HG03039 (cell line): ENCODE results near the gene TMC6.
"Not testable (repeated sequence)": the region's sequence is repeated elsewhere in the genome, so short reads cannot be mapped to it uniquely, and the experiment has no call there.

ENCODE experiments used
- ATAC-seq: cut with Tn5 transposase; IDR thresholded peaks from one replicate; pipeline ENCODE4 v1.9.1; 2021; ENCODE audit warnings: mild to moderate bottlenecking, moderate library complexity; ENCODE audit not compliant: unreplicated experiment

Gene TMC6

GRCh38 chr17:78125138-78125913 lies 3.2 kb downstream of the TMC6 start:
- ATAC-seq, result no peak

GRCh38 chr17:78124836-78125137 lies 3.8 kb downstream of the TMC6 start:
- ATAC-seq, result no peak

DNA sequence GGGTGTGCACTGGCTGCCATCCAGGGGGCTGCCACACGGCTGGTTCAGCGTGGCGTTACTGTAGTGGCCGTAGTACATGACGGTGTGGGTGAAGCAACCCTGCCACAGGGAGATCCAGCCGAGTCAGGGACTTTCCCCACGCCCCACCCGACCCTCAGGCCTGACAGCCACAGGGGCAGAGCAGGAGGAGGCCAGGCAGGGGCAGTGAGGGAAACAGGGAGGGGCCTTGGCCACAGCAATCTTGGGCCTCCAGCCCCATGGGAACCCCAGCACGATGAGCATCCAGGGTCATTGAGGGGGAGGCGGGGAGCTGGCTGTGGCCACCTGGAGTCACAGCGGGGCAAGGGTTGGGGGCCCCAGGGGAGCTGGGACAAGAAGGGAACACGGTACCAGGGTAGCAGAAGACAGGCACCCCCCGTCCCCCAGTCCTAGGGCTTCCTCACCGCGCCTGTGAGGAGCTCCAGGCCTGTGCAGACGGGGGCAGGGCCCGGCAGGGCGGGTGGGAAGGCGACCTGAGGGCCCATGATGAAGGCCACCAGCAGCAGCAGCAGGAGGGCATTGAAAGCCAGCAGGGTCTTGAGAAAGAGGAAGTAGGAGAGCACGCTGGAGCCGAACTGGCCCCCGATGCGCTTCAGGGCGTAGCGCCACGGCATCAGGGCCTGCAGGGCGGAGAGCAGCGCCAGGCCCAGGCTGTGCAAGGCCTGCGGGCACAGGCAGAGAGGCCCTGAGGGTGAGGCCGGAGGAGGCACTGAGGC lies 4.3 kb downstream of the TMC6 start:
- ATAC-seq, result no peak

GRCh38 chr17:78123258-78123929 lies 5.2 kb downstream of the TMC6 start:
- ATAC-seq, result no peak

GRCh38 chr17:78122931-78123249 lies 5.7 kb downstream of the TMC6 start:
- no peak for ATAC-seq

- no peak for ATAC-seq
Measured at GRCh38 chr17:78122216-78122930, 6.2 kb downstream of the TMC6 start.

DNA sequence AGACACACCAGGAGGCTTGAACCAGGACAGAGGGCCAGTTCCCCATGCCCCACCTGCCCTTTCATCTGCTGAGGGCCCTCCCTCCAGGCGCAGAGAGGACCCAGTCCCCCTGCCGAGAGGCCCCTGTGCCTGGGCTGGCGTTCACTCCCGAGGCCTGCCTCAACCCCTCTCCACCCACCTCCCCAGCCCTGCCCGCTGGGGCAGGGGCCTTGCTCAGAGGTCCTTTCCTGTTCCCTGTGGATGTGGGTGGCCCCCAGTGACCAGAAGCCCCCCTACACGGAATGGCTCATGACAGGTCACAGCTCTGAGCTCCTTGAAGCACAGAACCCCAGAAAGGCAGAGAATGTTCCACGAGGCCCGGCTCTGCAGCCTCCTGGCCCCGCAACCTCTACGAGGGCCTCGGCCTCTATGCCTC lies 6.7 kb downstream of the TMC6 start:
- ATAC-seq, result no peak

DNA sequence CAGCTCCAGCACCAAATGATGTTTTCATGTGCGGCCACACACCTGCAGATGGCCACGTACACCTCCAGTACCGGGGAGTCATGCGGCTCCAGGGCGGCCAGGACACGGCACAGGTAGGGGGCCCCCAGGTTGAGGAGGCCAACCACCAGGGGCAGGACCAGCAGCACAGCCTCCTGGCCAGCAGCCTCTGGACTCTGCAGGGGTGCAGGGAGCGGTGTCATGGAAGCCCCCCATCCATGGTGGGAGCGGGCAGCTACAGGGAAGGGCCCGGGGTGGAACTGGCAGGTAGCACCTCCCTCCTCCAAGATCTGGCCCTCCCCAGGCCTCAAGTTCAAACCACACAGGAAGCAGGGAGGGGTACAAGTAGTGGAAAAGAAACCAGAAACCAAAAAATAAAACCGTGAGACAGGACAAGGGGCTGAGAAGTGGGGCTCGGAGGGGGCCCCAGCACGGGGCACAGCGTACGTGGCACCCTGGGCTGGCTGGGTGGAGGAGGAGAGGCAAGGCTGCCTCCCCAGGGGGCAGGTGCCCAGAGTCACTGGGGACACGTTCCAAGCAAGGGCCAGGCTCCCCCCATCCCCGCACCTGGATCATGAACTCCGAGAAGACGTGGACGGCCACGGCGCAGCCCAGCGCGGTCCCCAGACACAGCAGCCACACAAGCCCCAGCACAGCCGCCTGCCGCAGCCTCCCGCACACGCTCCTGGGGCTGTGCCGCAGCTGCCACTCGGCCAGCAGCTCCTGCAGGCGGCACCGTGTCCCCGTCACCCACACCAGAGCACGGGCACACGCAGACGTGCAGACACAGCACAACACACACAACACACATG lies 7.4 kb downstream of the TMC6 start:
- no peak for ATAC-seq

DNA sequence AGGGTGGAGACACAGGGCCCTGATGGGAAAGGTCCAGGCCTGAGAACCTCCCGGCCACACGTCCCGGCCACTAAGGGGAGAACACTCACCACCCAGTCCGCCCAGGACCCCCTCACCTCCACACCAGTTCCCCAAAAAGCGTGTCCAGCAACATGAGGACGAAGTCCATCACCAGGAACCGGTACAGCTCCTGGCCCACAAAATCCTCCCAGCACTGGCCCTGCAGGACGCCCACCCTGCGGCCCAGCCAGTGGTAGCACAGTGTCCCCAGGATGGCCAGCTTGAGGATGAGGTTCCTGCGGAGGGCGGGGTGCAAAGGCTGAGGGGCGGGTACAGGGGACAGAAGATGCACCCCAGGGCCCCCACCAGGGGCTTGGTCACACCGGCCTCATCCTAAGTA lies 8.0 kb downstream of the TMC6 start:
- no peak for ATAC-seq

GRCh38 chr17:78118801-78119241 lies 9.7 kb downstream of the TMC6 start:
- no peak for ATAC-seq

DNA sequence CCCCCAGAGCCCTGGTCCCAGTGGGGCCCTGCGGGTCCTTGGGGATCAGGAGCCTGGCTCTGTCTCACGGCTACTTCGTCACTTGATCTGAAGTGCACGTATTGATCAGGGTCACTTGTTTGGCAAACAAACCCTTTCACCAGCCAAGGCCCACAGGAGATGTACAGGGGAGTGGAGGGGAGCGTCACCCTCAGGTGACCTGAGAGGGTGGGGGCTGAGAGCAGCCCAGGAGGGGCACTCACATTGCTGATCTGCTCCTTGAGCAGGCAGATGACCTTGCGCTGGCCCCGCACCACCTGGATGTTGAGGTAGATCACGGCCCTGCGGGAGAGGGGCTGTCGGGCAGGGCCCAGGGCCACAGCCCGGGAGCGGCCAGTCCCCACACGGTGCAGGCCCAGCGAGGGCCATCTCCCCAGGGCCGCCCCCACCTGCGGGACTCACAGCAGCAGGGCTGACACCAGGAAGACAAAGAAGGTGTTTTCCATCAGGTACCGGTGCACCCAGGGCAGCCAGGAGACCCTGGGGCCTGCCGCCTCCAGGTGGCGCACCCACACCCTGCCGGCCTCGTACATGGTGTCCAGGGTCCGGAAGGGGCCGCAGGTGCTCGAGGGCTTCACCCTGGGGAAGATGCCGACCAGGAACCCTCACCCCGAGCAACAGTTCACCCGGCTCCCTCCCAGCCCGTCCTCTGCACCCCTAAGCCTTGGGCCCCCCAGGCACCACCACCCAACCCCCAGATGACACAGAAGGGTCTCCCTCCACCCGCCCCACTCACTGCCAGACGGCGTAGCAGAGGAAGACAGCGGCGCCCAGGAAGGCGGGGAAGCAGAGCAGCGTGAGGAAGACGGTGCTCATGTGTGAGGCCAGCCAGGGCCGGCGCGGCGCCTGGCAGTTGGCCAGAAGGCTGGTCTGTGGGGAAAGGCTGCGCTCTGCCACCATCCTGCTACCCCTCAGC lies 11.3 kb downstream of the TMC6 start:
- no peak for ATAC-seq

- ATAC-seq, result no peak
Measured at GRCh38 chr17:78116411-78116810, 12.1 kb downstream of the TMC6 start.

DNA sequence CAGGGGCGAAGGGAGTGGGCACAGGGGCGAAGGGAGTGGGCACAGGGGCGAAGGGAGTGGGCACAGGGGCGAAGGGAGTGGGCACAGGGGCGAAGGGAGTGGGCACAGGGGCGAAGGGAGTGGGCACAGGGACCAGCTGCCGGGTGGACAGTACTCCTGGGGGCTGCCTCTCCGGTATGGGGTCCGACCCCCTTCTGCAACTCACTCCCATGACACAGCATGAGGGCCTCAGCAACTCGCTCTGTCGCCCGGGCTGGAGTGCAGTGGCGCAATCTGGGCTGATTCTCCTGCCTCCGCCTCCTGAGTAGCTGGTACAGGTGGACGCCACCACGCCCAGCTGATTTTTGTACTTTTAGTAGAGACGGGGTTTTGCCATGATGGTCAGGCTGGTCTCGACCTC lies 12.8 kb downstream of the TMC6 start:
- not testable (repeated sequence) for ATAC-seq

DNA sequence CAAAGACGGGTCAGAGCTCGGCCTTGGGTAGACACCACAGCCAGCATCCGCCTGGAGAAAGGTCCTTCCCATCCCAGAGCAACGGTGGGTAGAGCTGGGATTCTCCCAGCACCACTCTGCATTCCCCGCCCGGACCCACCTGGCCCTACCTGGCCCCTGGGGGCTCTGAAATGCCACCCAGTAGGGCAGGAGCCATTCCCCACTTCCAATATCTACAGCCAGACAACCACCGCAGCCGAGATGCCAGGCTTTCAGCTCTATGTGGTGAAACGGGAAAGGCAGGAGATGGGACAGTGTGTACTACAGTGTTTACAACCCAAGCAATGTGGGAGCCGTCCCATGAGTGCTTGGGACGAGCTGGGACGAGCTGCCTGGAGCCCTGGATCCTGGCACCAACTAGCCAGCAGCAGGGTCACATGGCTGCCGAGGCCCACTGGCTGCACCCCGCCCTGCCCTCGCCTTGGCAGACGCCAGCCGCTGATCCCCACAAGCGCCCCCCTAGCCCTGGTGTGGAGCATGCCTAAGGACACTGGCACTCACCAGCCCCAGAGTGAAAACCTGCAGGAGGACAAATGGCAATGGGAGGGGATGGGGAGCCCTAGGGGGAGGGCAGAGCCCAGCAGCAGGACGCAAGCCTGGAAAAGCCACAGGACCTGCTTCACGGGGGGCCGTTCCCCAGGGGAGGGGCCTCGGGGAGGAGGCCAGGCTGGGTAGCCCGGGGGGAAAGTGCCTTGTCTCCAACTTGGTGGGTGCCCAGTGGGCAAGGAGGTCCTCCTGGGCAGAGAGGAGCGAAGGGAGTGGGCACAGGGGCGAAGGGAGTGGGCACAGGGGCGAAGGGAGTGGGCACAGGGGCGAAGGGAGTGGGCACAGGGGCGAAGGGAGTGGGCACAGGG lies 13.5 kb downstream of the TMC6 start:
- no peak for ATAC-seq

DNA sequence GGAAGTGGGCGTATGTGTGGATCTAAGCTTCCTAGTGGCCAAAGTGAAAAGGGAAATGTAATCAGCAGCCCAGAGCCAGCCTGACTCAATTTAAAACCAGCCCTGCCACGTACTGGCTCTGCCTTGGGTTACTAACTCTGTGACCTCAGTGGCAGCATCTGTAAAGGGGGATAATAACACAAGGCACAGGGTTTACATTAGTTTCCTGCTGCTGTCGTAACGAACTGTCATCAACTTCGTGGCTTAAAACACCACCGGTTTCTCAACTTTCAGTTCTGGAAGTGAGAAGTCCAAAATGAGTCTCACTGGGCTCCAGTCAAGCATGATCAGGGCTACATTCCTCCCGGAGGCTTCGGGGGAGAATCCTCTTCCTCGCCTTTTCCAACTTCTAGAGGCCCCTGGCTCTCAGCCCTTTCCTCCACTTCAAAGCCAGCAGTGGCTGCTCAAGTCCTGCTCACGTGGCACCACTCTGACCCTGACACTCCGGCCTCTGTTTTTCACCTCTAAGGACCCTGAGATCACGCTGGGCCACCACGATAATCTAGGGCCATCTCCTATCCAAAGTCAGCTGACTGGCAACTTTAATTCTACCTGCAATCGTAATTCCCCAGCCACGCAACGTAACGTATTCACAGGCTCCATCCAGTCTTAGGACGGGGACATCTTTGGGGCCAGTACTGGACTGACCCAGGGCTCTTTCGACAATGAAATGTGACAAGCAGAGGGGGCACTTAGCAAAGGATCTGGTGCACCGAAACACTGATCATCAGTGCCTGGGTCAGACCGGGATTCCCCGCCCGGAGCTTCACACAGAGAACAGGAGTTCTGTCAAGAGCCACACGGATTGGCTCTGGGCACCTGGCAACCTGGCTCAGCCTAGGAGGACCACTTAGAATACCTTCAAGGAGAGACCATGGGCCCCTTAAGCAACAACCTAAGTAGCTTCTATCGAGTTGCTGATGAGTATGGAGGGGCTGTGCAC lies 14.5 kb downstream of the TMC6 start:
- ATAC-seq, result no peak

- no peak for ATAC-seq
Measured at GRCh38 chr17:78112518-78113471, 15.8 kb downstream of the TMC6 start.
